Measurements from ENCODE around the gene SKAP2. TPM values are rescaled to one million over a fixed set of nuclear protein-coding genes. Genes with fewer than 3 reads are reported as not detected.

The SKAP2 gene
- total and polyA plus RNA-seq, 2 donors (not counting 3 experiments of a cell fraction or from before 2014, with no cell fraction given), result 4.0 to 27.6 TPM

GRCh38 chr7:26760501-26760900 lies 103.9 kb downstream of the SKAP2 start:
- no peak overlapping the region for H3K9ac ChIP-seq (replicated peaks; ENCODE audit: extremely low read depth, insufficient read depth, low read length)
- no peaks in the 10 kb centered on the region for H3K4me1 ChIP-seq (ENCODE audit: control insufficient read depth, extremely low read depth, insufficient read depth, low read length)
- H4K20me1 ChIP-seq (replicated peaks; ENCODE audit: control insufficient read depth, extremely low read depth, insufficient read depth, low read length), result no peaks in the 10 kb centered on the region
- FAIRE-seq (no peak), DNase-seq (ENCODE audit: low read depth, low spot score) (no peak)
- no peak overlapping the region for H3K27ac ChIP-seq (ENCODE audit: insufficient read depth, low read depth, low read length)
- no peaks in the 10 kb centered on the region for H3K9me1 ChIP-seq (replicated peaks; ENCODE audit: control insufficient read depth, extremely low read depth, insufficient read depth, low read length)
- no peaks in the 10 kb centered on the region for H3K36me3 ChIP-seq (ENCODE audit: control insufficient read depth in 2 of 2, extremely low read depth in 1 of 2, insufficient read depth in 2 of 2, low read length in 2 of 2)
- no peaks in the 10 kb centered on the region for H3K9me3 ChIP-seq (replicated peaks; ENCODE audit: control insufficient read depth, insufficient read depth, low read length)
- H3K27me3 ChIP-seq (ENCODE audit: control insufficient read depth in 2 of 2, insufficient read depth in 2 of 2, low read length in 2 of 2), result no peaks in the 10 kb centered on the region
- POLR2A ChIA-PET, result no interaction called here
- no peak overlapping the region for H3K4me2 ChIP-seq (ENCODE audit: insufficient read depth, low read length)
- CTCF ChIA-PET, result no interaction called here
- H3K79me2 ChIP-seq (ENCODE audit: control insufficient read depth, insufficient read depth, low read length), result no peaks in the 10 kb centered on the region
- dilution Hi-C loops (cut with MboI; ENCODE audit: extremely low pct_ligation_motif_present, low sequenced_read_pairs) (no loop called here), intact Hi-C loops (cut with micrococcal nuclease) (no loop called here)
- BruUV-seq (replicated peaks), result no TSS peak
- no peak overlapping the region for H2AFZ ChIP-seq (ENCODE audit: low read depth, low read length)
- H3K4me3 ChIP-seq (replicated peaks in 1 of 3; ENCODE audit: insufficient read depth in 1 of 3, low read depth in 1 of 3, low read length in 3 of 3), result no peak overlapping the region
- no peak for TF ChIP-seq EZH2 (IDR thresholded peaks at IDR 0.05; ENCODE audit: borderline replicate concordance, low read depth, low read length, severe bottlenecking)
- no peak for TF ChIP-seq GATA2 (IDR thresholded peaks at IDR 0.05; ENCODE audit: insufficient read depth, insufficient read length, low read depth, low read length)
- no peak for TF ChIP-seq POLR2A (IDR thresholded peaks at IDR 0.05; ENCODE audit: low read depth, low read length)
- no peak for TF ChIP-seq FOS (IDR thresholded peaks at IDR 0.05; ENCODE audit: borderline replicate concordance, insufficient read depth, low read length)
- TF ChIP-seq POLR2AphosphoS5 (IDR thresholded peaks at IDR 0.05; ENCODE audit: insufficient read depth, low read depth, low read length), result no peak
- TF ChIP-seq MAX (IDR thresholded peaks at IDR 0.05; ENCODE audit: insufficient read depth, insufficient read length), result no peak
- no peak for TF ChIP-seq MYC (IDR thresholded peaks at IDR 0.05; ENCODE audit: low read depth, low read length)
- no peak for TF ChIP-seq JUN (IDR thresholded peaks at IDR 0.05; ENCODE audit: borderline replicate concordance, insufficient read depth, insufficient read length, low read depth)
- TF ChIP-seq CTCF (IDR thresholded peaks at IDR 0.05; ENCODE audit: extremely low read depth in 1 of 2, insufficient read depth in 1 of 2, low read depth in 1 of 2, low read length in 2 of 2), result no peak
